GM19467 (cell line): Measurements from ENCODE around the gene KCNC2.

Experiments used
- ATAC-seq: cut with Tn5 transposase; IDR thresholded peaks from one replicate; pipeline ENCODE4 v1.9.1; 2021; ENCODE audit warnings: mild to moderate bottlenecking, moderate library complexity; ENCODE audit not compliant: unreplicated experiment

KCNC2 gene

DNA sequence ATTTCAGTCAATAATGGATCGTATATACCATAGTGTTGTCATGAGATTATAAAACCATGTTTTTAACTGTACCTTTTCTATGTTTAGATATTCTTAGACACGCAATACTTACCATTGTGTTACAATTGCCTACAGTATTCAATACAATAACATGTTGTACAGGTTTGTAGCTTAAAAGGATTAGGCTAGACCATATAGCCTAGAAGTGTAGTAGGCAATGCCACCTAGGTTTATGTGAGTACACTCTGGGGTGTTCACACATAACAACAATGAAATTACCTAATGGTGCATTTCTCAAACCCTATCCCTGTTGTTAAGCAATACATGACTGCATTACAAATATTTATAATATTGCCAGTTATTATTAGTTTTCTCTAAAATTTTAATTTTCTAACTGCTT lies 144.2 kb downstream of the KCNC2 start:
- ATAC-seq = no peak

DNA sequence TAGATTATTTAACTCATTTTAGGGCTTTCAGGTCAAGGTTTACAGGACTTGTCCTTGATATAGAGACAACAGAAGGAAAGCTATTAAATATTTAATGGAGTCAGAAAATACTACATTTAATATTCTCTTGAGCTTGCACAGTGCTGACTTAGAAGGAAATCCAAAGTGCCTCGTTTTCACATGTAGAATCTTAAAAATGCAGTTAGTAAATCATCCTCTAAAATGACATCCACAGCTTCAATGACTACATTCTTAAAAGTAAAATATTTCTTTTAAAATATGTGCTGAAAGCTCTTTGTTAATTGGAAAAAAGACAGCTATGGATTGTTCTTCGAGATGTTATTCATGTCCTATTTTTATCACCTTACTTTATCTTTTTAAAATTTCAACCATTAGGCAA lies 146.9 kb downstream of the KCNC2 start:
- no peak for ATAC-seq

DNA sequence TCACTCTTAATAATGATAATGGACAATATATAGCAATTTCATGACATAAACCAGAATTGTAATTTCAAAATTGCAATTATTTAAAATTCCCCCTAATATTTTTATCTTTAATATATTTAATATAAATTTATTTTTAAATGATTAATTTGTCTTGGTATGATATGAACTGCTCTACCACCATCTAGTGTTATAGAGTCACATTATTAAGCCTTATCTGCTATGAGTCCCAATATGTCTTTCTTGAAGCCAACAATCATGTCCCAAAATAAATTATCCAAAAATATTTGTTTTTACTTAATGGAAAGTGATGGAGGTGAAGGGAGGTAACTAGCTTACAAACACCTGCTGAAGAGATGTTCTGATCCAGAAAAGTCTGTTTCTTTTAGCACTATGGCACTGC lies 151.4 kb downstream of the KCNC2 start:
- ATAC-seq = no peak

DNA sequence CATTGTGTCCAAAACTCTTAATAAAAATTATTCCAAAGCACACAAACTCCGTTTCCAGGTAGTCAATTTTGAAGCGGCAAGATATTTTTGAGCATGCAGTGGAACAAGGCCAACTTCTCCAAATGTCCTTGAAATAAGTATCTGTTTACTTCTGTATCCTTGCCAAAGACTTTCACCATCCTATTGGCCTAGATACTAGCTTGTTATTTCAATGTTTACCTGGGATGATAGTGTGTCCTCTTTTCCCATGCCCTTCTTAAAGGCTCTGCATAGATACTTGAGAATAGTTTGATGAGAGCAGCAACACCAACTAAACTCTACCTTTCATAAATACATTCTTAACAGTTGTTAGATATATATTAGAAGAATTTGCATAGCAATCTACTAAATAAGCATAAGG lies 160.9 kb downstream of the KCNC2 start:
- ATAC-seq = no peak

DNA sequence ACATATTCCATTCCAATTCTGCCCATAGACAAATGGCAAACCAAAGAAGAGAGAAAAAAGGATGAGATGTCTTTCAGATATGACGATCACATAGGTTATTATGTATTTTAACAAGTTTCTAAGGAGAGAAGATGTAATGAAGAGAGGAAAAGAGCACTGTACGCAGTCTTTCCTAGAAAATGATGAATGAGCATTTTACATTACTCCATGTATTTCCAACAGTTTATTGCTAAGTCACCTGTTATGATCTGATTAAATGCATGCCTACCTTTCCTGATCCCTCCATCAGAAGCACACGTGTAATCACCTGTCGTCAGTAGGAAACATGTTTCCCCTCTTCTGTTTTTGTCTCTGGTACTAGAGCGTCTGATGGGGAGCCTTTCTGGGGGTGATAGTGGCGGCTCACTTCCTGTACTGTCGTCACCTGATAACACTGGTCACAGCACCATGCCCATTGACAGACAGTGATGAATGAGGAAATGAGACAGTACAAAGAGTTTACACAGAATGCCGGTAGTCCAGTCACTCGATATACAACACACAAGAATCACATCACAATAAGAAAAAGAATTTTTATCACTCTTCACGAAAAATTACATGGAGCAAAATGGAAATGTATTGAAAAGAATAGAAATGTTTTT lies 161.6 kb downstream of the KCNC2 start:
- ATAC-seq = no peak

DNA sequence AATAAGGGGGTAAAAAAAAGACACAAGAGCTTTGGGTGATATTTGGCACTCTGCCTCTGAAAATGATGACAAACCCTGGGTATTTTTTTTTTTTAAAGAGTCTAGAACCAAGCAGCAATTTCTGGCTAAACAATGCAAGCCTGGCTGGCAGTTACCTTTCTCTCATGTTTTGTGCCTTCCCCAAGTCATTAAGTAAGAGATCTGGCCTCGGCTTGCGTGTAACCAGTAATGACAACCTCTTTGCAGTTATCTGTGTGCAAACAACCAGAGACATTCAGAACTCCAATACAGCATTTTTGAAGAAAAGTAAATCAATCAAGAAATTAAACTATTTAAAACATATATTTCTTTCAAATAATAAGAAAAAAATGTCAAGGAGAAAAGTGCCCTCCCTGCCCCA lies 167.5 kb downstream of the KCNC2 start:
- no peak for ATAC-seq

DNA sequence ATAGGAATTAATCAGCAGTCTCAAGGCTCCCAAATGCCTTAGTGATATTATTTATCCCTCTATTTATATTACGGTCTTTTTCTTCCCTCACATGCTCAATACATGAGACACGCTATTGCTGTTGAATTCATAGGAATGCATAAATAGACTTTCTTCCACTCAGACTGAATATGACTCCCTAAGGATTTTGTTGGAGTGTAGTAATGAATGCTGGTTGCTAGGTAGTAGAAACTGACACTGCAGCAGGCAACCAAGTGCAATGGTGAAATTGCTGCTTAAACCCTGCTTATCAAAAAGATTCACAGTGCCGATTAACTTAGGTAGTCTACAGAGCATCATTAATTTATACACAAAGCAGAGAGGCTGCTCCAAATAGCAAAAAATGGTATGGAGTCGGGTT lies 168.2 kb downstream of the KCNC2 start:
- no peak for ATAC-seq

DNA sequence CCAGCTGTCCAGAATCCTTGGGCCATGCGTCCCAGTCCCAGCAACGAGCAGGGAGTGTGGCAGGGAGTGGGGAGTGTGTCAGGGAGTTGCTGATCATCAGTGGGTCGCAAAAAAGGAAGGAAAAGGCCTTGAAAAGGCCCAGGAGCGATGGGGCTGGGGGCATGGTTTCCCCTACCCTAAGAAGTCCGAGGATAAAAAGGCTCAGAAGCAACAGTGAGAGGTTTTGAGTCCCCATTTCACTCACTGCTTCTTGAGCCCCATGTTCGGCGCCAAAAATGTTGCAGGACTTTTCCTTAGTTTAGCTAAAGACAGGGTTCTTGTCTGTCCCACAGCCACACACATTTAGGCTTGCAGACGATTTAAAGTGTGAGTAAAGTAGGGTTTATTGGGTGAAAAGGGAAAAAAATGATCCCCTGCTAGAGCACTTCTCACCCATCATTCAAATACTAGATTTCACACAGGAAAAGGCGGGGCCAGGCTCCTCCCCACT lies 189.5 kb downstream of the KCNC2 start:
- ATAC-seq = no peak

DNA sequence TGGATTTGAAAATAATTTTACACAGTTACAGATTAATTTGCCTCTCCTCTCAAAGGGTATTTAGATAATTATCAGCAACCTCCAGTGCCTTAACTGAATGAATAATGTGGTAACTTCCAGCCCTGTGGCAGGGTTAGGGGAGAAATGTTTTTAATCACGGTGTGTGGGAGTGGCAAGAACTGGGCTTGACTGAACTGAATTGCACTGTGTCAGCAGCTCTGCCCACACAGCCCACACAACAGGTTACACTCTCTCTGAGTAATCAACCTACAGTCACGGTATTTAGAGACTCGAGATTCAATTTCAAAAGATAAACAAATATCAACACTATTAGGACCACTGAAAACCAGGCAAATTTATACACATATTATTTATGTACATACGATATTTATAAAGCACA lies 198.5 kb downstream of the KCNC2 start:
- ATAC-seq = no peak

DNA sequence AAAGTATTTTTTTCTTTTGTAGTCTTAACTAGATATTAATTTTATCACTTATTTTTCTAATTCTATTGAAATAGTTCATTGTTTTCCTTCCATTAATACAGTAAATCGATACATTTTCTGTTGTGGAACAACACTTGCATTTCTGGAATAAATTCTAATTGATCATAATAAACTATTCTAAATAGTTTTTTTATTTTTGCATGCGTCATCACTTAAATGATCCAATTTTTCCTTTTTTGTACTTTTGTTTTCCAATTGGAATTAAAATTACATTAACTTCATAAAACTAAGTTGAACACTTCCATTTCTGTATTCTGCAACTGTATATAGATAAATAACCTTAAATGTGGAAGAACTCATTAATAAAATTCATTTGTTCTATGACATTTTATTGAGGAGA lies 202.5 kb downstream of the KCNC2 start:
- no peak for ATAC-seq

DNA sequence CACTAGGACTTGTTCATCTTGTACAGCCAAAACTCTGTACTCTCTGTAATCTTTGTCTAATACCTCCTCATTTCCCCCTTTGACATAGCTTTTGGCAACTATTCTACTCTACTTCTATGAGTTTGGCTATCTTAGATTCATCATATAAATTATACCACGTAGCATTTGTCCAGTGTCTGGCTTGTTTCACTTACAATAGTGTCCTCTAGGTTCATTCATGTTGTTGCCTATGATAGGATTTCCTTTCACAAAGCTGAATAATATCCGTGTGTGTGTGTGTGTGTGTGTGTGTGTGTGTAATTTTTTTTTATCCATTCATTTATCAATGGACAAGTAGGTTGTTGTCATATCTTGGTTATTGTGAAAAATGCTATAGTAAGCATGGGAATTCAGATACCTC lies 209.5 kb downstream of the KCNC2 start:
- no peak for ATAC-seq

DNA sequence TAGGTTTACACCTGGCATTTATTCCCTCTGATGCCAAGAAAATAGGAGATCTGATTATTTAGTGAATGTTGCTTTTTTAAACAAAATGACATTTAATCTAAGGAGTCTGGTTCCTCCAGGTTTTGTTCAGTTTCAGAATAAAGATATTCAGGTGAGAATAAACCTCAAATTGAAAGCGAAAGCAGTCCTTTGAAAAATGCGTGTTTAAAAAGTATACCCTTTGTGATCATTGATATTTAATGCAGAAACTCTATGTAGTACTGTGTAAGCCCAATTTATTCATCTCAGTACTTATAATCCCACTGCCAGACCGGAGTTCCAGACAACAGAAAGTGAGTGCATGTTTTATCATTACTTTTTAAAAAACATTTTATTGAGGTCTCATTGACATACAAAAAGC lies 210.2 kb downstream of the KCNC2 start:
- no peak for ATAC-seq
